GM11168 (cell line): ENCODE data around the gene ANXA6.

ENCODE experiments used
- in situ Hi-C: fragments of 300-500 bp; cut with MboI; formaldehyde crosslinking; loops from one replicate; pipeline ENCODE4 v1.12.0; 2022; ENCODE audit warnings: low sequenced_read_pairs; ENCODE audit not compliant: unreplicated experiment

The ANXA6 gene

GRCh38 chr5:151107084-151107483, 50.5 kb downstream of the ANXA6 start:
- in situ Hi-C loops, result no loop called here

DNA sequence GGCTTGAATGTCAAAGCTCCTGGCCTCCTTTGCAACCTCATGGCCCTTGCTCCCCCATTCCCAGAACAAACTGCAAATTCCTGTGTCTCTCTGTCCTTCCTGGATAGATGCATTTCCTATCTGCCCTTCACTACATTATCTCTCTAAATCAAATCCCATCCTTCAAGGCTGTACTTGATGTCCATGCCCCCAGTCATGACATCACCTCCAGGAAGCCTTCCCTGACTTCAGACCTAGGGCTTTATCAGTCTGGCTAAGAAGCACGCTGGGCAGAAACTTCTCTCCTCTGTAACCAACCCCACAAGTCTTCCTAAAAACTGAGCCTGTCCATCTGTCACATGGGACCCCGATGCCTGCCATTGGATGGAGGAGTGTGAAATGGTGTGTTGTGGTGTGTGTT, 51.1 kb downstream of the ANXA6 start:
- in situ Hi-C loops, result no loop called here

DNA sequence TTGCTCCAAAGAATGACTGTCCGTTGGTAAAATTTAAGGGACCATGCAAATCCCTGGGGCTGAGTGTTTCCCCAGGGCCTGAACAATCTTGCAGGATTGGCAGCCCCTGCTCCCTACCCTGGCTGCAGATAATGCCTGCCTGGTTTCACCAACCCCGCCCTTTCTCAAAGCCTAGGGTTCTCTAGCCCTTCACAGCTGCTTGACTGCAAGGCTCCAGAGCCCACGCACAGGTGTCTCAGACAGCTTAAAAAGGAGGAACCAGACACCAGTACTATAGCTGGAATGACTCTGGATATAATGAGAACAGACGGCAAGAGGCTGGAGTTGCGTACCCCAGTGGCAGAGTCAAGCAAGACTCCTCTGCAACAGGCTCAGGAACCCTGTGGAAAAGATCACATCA, 51.5 kb downstream of the ANXA6 start:
- in situ Hi-C loops, result no loop called here

- in situ Hi-C loops, result no loop called here
These were observed 52.0 kb downstream of the ANXA6 start for GRCh38 chr5:151105561-151105960.

DNA sequence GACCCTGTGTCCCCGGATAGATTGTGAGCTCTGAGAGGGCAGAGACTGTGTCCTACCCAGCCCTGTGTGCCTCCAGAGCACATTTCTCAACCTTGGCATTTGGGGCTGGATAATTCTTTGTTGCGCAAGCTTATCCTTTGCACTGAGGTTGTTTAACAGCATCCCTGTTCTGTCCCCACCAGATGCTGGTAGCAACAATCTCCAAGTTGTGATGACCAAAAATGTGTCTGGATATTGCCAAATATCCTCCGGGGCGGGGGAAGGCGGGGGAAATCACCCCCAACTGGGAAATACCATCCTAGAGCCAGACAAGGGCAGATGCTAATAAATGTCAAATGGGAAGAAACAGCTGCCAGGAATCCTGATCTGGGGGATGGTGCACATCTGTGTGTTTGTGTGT, 52.8 kb downstream of the ANXA6 start:
- in situ Hi-C loops, result no loop called here

GRCh38 chr5:151101746-151102145, 55.8 kb downstream of the ANXA6 start:
- in situ Hi-C loops, result no loop called here

GRCh38 chr5:151101151-151101550, 56.4 kb downstream of the ANXA6 start:
- in situ Hi-C loops, result no loop called here

- in situ Hi-C loops, result no loop called here
These were observed 56.9 kb downstream of the ANXA6 start for GRCh38 chr5:151100681-151101080.

DNA sequence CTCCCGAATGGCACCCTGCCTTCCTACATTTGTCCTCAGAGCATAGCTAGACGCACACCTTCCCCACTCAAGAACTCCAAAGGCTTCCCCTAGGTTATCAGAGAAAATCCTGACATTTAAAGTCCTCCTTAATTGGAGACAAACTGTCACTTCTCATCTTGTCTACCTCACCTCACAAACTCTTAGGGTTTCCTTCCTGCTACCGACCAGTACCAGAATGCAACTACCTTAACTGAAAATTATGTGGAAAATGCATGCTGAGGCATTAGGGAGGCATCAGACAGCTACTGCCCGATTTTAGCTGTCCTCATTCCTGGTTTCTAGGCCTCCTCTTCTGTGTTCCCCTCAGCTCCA, 58.8 kb downstream of the ANXA6 start:
- in situ Hi-C loops, result no loop called here

GRCh38 chr5:151097820-151098767, 59.5 kb downstream of the ANXA6 start:
- in situ Hi-C loops, result no loop called here

GRCh38 chr5:151097061-151097460, 60.5 kb downstream of the ANXA6 start:
- in situ Hi-C loops, result no loop called here

GRCh38 chr5:151096001-151096373, 61.6 kb downstream of the ANXA6 start:
- in situ Hi-C loops, result no loop called here

- in situ Hi-C loops, result no loop called here
These were observed 62.1 kb downstream of the ANXA6 start for GRCh38 chr5:151095341-151096000.

DNA sequence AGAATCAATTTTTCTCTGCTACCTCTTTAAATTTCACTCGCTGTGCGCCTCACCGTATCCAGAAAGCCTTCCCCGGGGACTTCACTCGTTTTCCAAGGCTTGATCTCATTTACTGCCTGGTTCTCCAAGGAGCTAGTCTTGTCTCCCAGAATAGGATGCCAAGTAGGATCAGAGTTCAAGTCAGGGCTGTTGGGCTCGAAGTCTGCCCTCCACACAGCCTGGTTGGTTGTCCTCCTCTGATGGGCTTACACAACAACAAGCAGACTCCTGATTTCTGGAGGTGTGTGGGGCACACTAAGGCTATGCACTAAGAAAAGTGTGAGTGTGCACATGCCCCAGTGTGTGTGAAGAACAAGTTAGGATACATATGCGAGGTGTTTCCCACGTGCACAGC, 62.7 kb downstream of the ANXA6 start:
- in situ Hi-C loops, result no loop called here

- in situ Hi-C loops, result no loop called here
These were observed 63.3 kb downstream of the ANXA6 start for GRCh38 chr5:151094030-151094851.

DNA sequence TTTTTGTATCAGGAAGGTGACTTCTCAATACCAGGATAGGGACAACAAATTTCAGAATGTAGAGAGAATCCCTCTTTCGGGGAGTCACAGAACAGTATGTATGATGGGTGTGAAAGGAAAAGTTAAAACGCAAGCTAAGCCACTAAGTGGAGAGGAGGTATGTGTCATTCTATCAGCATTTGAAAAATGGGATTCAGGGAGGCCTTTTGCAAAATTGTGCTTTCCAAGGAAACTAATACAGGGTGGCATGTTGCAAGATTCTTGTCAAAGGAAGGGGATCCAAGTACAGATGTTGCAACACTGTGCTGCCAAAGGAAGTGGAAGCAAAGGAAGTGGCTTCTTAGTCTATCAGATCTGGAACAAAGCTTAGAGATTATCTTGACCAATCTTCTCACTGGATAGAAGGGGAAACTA, 64.1 kb downstream of the ANXA6 start:
- in situ Hi-C loops, result no loop called here

- in situ Hi-C loops, result no loop called here
These were observed 64.8 kb downstream of the ANXA6 start for GRCh38 chr5:151092762-151093161.

DNA sequence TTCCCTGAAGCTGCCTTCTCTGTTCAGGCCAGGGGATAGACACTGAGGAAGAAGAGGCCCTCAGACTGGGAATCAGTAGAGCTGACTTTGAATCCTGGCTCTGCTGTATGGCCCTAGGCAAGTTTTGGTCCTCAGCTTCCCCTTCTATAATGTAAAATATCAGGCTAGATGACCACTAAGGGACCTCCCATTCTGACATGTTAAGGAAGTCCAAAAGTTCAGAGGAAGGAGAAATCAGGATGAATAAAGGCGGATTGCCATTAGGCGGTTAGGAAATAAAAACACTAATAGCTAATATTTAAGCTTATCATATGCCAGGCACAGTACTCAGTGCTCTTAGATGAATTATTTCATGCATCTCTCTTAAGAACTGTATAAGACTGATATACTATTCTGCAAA, 67.9 kb downstream of the ANXA6 start:
- in situ Hi-C loops, result no loop called here

DNA sequence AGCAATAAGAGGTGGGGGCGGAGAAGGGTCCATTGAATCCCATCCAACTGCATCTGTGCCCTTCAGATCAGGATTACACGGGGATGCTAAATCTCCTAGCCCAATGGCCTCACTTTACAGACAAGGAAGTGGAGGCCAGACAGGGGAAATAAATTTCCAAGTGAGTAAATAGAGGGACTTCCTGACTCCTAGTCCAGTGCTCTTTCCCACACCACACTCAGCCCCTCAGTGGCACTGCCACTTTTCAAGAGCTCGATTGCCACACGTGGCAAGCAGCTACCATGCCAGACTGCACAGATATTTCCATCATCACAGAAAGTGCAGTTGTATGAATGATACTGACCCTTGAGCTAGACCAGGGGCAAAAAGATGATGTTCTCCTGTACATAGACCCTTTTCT, 68.6 kb downstream of the ANXA6 start:
- in situ Hi-C loops, result no loop called here

DNA sequence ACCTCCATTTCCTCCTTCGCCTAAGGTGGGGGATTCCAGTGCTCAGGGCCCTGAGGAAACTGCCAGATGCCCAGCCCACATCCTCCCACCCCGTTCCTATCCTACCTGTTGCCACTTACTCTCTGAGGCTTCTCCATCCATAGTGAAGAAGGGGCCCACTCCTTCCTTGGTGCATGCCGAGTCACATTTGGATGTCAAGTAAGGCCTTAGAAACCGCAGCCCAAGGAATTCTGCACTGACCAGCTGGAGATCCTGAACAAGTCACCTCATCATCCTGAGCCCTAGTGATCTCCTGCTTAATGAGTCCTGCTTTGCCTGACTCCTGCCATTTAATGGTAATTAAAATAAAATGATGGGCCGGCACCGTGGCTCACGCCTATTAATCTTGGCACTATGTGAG, 70.1 kb downstream of the ANXA6 start:
- in situ Hi-C loops, result no loop called here

DNA sequence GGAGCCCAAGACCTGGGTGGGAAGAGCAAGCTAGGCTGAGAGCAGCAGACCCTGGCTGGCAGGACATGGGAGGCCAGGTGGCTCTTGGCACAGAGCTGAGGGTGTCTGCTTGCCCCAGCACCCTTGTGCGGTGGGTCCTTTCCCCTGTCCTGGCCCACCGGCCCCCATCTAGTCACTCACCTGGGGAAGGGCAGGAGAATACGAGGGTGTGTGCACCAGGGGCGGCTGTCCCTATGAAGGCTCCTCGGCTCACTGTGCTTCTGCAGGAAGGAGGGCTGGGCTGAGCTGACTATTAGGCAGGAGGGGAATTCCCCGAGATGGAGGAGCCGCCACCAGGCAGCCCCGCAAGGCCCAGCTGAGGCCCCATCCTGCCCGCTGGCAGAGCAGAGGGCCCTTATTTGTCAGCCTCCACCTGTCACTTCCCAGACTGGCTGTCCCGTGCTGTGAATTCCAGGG, 70.6 kb downstream of the ANXA6 start:
- in situ Hi-C loops, result no loop called here
